Measurements from ENCODE around the gene PDZRN4.
"Not testable (repeated sequence)": the region's sequence is repeated elsewhere in the genome, so short reads cannot be mapped to it uniquely, and the experiment has no call there.

The PDZRN4 gene

GRCh38 chr12:41515953-41516352 is 327.8 kb downstream of the PDZRN4 start:
- DNase-seq, result no peak

- no peak for DNase-seq
Observed at GRCh38 chr12:41520869-41521268, 332.7 kb downstream of the PDZRN4 start.

- no peak for DNase-seq
Observed at GRCh38 chr12:41521872-41522379, 333.8 kb downstream of the PDZRN4 start.

- DNase-seq, result no peak
Observed at GRCh38 chr12:41527062-41527461, 338.9 kb downstream of the PDZRN4 start.

GRCh38 chr12:41527534-41528116 is 339.5 kb downstream of the PDZRN4 start:
- no peak for DNase-seq

- DNase-seq, result no peak
Observed at GRCh38 chr12:41528874-41529273, 340.8 kb downstream of the PDZRN4 start.

GRCh38 chr12:41530441-41530840 is 342.3 kb downstream of the PDZRN4 start:
- DNase-seq, result no peak

GRCh38 chr12:41531147-41531829 is 343.2 kb downstream of the PDZRN4 start:
- peak; percentile 64 for DNase-seq

- no peak for DNase-seq
Observed at GRCh38 chr12:41532072-41532471, 344.0 kb downstream of the PDZRN4 start.

GRCh38 chr12:41536813-41537490 is 348.8 kb downstream of the PDZRN4 start:
- no peak for DNase-seq

- no peak for DNase-seq
Observed at GRCh38 chr12:41537522-41537921, 349.4 kb downstream of the PDZRN4 start.

GRCh38 chr12:41545761-41546160 is 357.6 kb downstream of the PDZRN4 start:
- DNase-seq, result no peak

- DNase-seq, result not testable (repeated sequence)
Observed at GRCh38 chr12:41547071-41547470, 359.0 kb downstream of the PDZRN4 start.

- no peak for DNase-seq
Observed at GRCh38 chr12:41548926-41549325, 360.8 kb downstream of the PDZRN4 start.

GRCh38 chr12:41552588-41552987 is 364.5 kb downstream of the PDZRN4 start:
- no peak for DNase-seq

- DNase-seq, result no peak
Observed at GRCh38 chr12:41556176-41556575, 368.1 kb downstream of the PDZRN4 start.

GRCh38 chr12:41557344-41557743 is 369.2 kb downstream of the PDZRN4 start:
- DNase-seq, result no peak

GRCh38 chr12:41558671-41559070 is 370.6 kb downstream of the PDZRN4 start:
- no peak for DNase-seq

- no peak for DNase-seq
Observed at GRCh38 chr12:41563051-41563450, 374.9 kb downstream of the PDZRN4 start.

GRCh38 chr12:41564816-41565215 is 376.7 kb downstream of the PDZRN4 start:
- DNase-seq, result no peak

GRCh38 chr12:41566703-41567102 is 378.6 kb downstream of the PDZRN4 start:
- no peak for DNase-seq

GRCh38 chr12:41573445-41573844 is 385.3 kb downstream of the PDZRN4 start:
- no peak for DNase-seq

- no peak for DNase-seq
Observed at GRCh38 chr12:41576925-41577324, 388.8 kb downstream of the PDZRN4 start.

GRCh38 chr12:41577995-41578394 is 389.9 kb downstream of the PDZRN4 start:
- no peak for DNase-seq
